Mesodermal cell (in vitro differentiated cells): ENCODE data around the gene FAM72B.
"Not testable (repeated sequence)": the region's sequence is repeated elsewhere in the genome, so short reads cannot be mapped to it uniquely, and the experiment has no call there.

ENCODE experiments used
- H3K27ac ChIP-seq: 2 replicates; pipeline ENCODE4 v1.7.0; 2013; ENCODE audit warnings: mild to moderate bottlenecking, low read depth, low read length, moderate library complexity; ENCODE audit not compliant: severe bottlenecking
- H3K36me3 ChIP-seq: 2 replicates; pipeline ENCODE4 v1.7.1; 2013; ENCODE audit warnings: mild to moderate bottlenecking, low read length, moderate library complexity; ENCODE audit not compliant: control insufficient read depth, insufficient read depth
- H3K4me1 ChIP-seq: one replicate; pipeline ENCODE4 v1.7.1; 2013; ENCODE audit warnings: mild to moderate bottlenecking, low read length; ENCODE audit not compliant: insufficient read depth, control insufficient read depth, poor library complexity, severe bottlenecking
- H3K4me3 ChIP-seq: 2 replicates; pipeline ENCODE4 v1.7.0; 2013; ENCODE audit warnings: low read length, control low read depth, mild to moderate bottlenecking; ENCODE audit not compliant: insufficient read depth, poor library complexity, severe bottlenecking; ENCODE audit errors: extremely low read depth
- H3K9me3 ChIP-seq: 2 replicates; pipeline ENCODE4 v1.7.1; 2013; ENCODE audit warnings: mild to moderate bottlenecking, low read length, moderate library complexity; ENCODE audit not compliant: control insufficient read depth
- WGBS, 2 experiments: methylation state at CpG; one replicate each; pipeline ENCODE4 v1.1.5; 2013; ENCODE audit warnings: missing lambda C conversion rate in 2 of 2; ENCODE audit not compliant: insufficient coverage in 2 of 2; 5-methylcytosine and 5-hydroxymethylcytosine counted together

FAM72B gene

GRCh38 chr1:121214544-121215156, 30.5 kb upstream of the FAM72B start:
- H3K4me1 ChIP-seq, H3K36me3 ChIP-seq, H3K27ac ChIP-seq, H3K9me3 ChIP-seq, H3K4me3 ChIP-seq: not testable (repeated sequence)
- WGBS, 2 experiments = no CpG with 5 or more reads among the region's 5 CpGs

GRCh38 chr1:121213491-121213890, 29.4 kb upstream of the FAM72B start:
- not testable (repeated sequence) for H3K9me3 ChIP-seq, H3K36me3 ChIP-seq, H3K4me3 ChIP-seq, H3K4me1 ChIP-seq, H3K27ac ChIP-seq
- WGBS, 2 experiments = no CpG with 5 or more reads among the region's 9 CpGs

- no CpG with 5 or more reads among the region's 2 CpGs for WGBS, 2 experiments
Observed at GRCh38 chr1:121210778-121211177, 26.6 kb upstream of the FAM72B start.

GRCh38 chr1:121208375-121208774, 24.2 kb upstream of the FAM72B start:
- no CpG with 5 or more reads among the region's 6 CpGs for WGBS, 2 experiments
- not testable (repeated sequence) for H3K36me3 ChIP-seq, H3K9me3 ChIP-seq, H3K4me1 ChIP-seq, H3K27ac ChIP-seq, H3K4me3 ChIP-seq

More at GRCh38 chr1:121210778-121211177, 26.6 kb upstream of the FAM72B start:
- H3K27ac ChIP-seq, H3K4me3 ChIP-seq, H3K4me1 ChIP-seq, H3K36me3 ChIP-seq, H3K9me3 ChIP-seq: not testable (repeated sequence)

GRCh38 chr1:121207328-121207727, 23.2 kb upstream of the FAM72B start:
- H3K4me1 ChIP-seq, H3K36me3 ChIP-seq, H3K27ac ChIP-seq, H3K4me3 ChIP-seq, H3K9me3 ChIP-seq: not testable (repeated sequence)
- no CpG with 5 or more reads among the region's 2 CpGs for WGBS, 2 experiments

- not testable (repeated sequence) for H3K4me3 ChIP-seq, H3K4me1 ChIP-seq, H3K36me3 ChIP-seq, H3K9me3 ChIP-seq, H3K27ac ChIP-seq
- 83 to 100% methylated on average over 1 of the region's 8 CpGs for WGBS, 2 experiments
Observed at GRCh38 chr1:121205786-121206711, 21.9 kb upstream of the FAM72B start.

- H3K4me1 ChIP-seq, H3K27ac ChIP-seq, H3K9me3 ChIP-seq, H3K36me3 ChIP-seq, H3K4me3 ChIP-seq: not testable (repeated sequence)
- no CpG with 5 or more reads among the region's 3 CpGs for WGBS, 2 experiments
Observed at GRCh38 chr1:121202986-121203385, 18.8 kb upstream of the FAM72B start.

GRCh38 chr1:121200985-121201981, 17.1 kb upstream of the FAM72B start:
- H3K36me3 ChIP-seq, H3K27ac ChIP-seq, H3K9me3 ChIP-seq, H3K4me1 ChIP-seq, H3K4me3 ChIP-seq: not testable (repeated sequence)
- WGBS, 2 experiments = no CpG with 5 or more reads among the region's 13 CpGs

GRCh38 chr1:121200232-121200631, 16.1 kb upstream of the FAM72B start:
- not testable (repeated sequence) for H3K9me3 ChIP-seq, H3K4me3 ChIP-seq, H3K4me1 ChIP-seq, H3K27ac ChIP-seq, H3K36me3 ChIP-seq
- no CpG with 5 or more reads among the region's 1 CpG for WGBS, 2 experiments

- WGBS, 2 experiments = no CpG with 5 or more reads among the region's 3 CpGs
- H3K36me3 ChIP-seq, H3K27ac ChIP-seq, H3K4me1 ChIP-seq, H3K4me3 ChIP-seq, H3K9me3 ChIP-seq: not testable (repeated sequence)
Observed at GRCh38 chr1:121199763-121200162, 15.6 kb upstream of the FAM72B start.
